ENCODE data around the gene FTO.

Gene FTO

DNA sequence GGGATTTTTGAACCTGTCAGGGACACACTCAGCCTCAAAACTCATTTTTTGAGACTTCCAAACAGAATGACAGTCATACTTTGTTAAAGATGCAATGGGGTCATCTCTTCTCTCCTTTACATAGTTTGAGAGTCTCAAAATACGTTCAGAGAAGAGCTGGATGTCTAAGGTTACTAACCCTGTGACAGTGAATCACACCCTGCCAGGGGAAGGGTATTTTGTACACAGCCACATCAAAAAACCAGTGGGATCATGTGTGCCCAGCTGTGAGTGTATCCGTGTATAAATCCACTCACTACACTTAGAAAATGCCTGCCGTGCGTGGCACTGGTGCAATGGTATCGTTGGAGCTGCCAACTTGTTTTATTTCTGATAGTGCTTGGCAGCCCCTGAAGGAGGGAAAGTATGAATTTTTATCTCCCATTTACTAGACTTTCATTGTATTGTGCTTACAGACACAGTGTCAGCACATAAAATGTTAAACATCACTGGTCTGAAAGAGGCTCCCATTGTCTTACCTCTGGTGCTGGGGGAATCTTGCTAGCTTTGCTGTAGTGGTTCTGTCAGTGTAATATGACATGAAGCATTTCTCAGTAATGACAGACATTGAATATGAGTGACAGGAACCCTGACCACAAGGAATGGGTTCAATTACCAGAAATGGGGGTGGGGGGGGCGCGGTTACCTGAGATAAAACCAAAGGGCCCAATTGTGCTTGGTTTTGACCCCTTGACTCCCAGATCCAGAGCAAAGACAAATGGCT, 256.3 kb downstream of the FTO start:
- TF ChIP-seq FOXP2 (optimal IDR thresholded peaks at IDR 0.05; ENCODE audit: borderline replicate concordance, extremely low read depth, extremely low read length, insufficient read depth) = no peak
- TF ChIP-seq SIN3A (IDR thresholded peaks at IDR 0.05; ENCODE audit: borderline replicate concordance, insufficient read depth, low read length) = no peak
- TF ChIP-seq, protein P1, sequence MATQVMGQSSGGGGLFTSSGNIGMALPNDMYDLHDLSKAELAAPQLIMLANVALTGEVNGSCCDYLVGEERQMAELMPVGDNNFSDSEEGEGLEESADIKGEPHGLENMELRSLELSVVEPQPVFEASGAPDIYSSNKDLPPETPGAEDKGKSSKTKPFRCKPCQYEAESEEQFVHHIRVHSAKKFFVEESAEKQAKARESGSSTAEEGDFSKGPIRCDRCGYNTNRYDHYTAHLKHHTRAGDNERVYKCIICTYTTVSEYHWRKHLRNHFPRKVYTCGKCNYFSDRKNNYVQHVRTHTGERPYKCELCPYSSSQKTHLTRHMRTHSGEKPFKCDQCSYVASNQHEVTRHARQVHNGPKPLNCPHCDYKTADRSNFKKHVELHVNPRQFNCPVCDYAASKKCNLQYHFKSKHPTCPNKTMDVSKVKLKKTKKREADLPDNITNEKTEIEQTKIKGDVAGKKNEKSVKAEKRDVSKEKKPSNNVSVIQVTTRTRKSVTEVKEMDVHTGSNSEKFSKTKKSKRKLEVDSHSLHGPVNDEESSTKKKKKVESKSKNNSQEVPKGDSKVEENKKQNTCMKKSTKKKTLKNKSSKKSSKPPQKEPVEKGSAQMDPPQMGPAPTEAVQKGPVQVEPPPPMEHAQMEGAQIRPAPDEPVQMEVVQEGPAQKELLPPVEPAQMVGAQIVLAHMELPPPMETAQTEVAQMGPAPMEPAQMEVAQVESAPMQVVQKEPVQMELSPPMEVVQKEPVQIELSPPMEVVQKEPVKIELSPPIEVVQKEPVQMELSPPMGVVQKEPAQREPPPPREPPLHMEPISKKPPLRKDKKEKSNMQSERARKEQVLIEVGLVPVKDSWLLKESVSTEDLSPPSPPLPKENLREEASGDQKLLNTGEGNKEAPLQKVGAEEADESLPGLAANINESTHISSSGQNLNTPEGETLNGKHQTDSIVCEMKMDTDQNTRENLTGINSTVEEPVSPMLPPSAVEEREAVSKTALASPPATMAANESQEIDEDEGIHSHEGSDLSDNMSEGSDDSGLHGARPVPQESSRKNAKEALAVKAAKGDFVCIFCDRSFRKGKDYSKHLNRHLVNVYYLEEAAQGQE (IDR thresholded peaks at IDR 0.05; ENCODE audit: insufficient read depth in 1 of 2, low read depth in 2 of 2, low read length in 2 of 2) = no peak
- TF ChIP-seq TAF1 (IDR thresholded peaks at IDR 0.05; ENCODE audit: borderline replicate concordance, insufficient read depth, low read length) = no peak
- TF ChIP-seq POLR2AphosphoS5 (IDR thresholded peaks at IDR 0.05; ENCODE audit: low read depth, low read length) = no peak

DNA sequence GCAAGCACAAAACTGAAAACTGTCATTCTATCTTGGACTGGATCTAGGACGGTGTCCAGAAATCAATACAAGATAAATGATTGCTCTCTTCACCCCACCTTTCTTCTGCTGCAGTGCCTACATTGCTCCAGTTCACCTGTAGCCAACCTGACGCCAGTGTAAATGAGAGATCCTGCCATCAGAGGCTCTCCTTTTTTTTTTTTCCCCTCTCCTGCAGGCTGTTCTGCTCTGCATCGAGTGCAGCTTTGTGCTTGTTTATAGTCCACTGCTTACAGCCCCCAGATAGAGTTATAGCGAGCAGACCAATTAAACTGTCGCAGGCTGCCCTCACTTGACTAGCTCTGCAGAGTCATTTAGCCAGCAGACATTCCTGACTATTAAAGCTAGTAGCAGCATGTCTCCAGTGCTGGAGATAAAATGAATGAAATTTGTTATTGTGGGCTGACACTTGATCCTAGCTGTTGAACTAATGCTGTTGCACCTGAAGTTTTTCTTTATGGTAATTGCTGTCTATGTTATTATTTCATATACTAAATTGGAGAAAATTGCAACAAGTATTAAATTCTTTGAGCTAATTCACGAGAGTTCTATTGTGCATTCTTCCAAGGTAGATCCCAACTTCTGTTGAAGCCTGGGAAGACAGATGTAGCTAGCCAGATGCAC, 257.1 kb downstream of the FTO start:
- TF ChIP-seq TAF1 (IDR thresholded peaks at IDR 0.05; ENCODE audit: borderline replicate concordance, insufficient read depth, low read length) = no peak
- no peak for TF ChIP-seq POLR2AphosphoS5 (IDR thresholded peaks at IDR 0.05; ENCODE audit: low read depth, low read length)

- TF ChIP-seq SIN3A (IDR thresholded peaks at IDR 0.05; ENCODE audit: borderline replicate concordance, insufficient read depth, low read length) (no peak), FOXP2 (optimal IDR thresholded peaks at IDR 0.05; ENCODE audit: borderline replicate concordance, extremely low read depth, extremely low read length, insufficient read depth) (no peak)
- TF ChIP-seq, protein P1 (IDR thresholded peaks at IDR 0.05; ENCODE audit: insufficient read depth in 1 of 2, low read depth in 2 of 2, low read length in 2 of 2) = no peak
Measured at GRCh38 chr16:53962041-53962440, 258.1 kb downstream of the FTO start.

DNA sequence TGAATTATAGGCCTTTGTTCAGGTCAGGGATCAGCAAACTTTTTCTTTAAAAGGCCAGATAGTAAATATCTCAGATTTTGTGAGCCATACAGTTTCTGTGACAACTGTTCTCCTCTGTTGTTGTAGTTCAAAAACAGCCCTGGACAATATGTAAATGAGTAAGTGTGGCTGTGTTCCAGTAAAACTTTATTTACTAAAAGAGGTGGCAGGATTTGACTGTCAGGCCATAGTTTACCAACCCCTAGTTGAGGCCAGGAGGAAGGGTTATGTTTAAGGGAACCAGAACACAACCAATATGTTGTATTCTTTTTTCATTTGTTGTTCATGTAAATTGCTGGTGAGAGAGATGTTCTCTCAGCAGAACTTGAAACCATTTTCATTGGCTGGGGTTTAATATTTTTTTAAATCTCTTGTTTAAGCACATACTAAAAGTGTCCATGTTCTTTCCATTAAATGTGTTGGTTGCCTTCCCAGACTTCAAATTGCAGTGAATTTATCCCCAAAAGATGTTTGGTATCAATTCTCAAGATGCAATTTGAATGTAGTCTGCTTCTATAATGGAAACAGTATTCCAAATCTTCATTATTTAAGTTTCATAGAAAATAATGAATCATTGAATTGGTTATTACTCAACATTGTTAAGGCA, 260.3 kb downstream of the FTO start:
- TF ChIP-seq FOXP2 (optimal IDR thresholded peaks at IDR 0.05; ENCODE audit: borderline replicate concordance, extremely low read depth, extremely low read length, insufficient read depth) = no peak
- TF ChIP-seq SIN3A (IDR thresholded peaks at IDR 0.05; ENCODE audit: borderline replicate concordance, insufficient read depth, low read length) = no peak
- TF ChIP-seq TAF1 (IDR thresholded peaks at IDR 0.05; ENCODE audit: borderline replicate concordance, insufficient read depth, low read length) = no peak
- TF ChIP-seq, protein P1 (IDR thresholded peaks at IDR 0.05; ENCODE audit: insufficient read depth in 1 of 2, low read depth in 2 of 2, low read length in 2 of 2) = no peak
- TF ChIP-seq POLR2AphosphoS5 (IDR thresholded peaks at IDR 0.05; ENCODE audit: low read depth, low read length) = no peak

DNA sequence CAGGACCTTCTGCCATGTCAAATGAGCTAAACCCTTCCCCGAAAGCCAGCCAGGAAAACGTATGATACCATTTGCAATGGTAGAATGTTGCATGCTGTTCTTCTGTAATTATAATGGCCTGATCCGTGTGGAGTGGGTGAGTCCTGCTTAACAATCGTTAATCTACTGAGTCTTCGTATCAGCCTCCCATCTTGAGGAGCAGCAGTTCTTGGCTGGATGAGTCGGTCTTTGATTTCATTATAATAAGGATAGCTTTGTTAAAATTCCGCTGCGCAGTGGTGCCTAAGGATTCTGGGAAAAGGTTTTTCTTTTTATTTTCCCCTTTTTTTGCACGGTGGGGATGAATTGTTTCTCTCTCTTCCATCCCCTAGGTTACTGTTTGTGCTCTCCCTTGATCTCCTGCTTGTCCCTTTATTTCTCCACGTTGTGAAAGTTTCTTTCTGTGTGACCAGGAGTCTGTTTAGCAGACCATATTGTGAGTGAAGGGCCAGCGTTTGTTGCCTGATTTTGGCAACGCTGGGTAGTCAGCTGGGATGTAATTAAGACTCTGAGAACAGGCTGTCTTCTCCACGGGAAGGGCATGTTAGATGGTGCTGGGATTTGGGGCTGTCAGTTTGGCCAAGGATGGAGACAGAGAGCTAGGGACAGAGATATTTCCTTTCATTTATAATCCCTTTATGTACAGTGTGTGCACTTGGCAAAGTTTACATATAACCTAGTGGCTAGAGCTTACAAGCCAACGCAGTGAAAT, 263.0 kb downstream of the FTO start:
- TF ChIP-seq, protein P1 (IDR thresholded peaks at IDR 0.05; ENCODE audit: insufficient read depth in 1 of 2, low read depth in 2 of 2, low read length in 2 of 2) = no peak
- TF ChIP-seq SIN3A (IDR thresholded peaks at IDR 0.05; ENCODE audit: borderline replicate concordance, insufficient read depth, low read length) (no peak), TAF1 (IDR thresholded peaks at IDR 0.05; ENCODE audit: borderline replicate concordance, insufficient read depth, low read length) (no peak), POLR2AphosphoS5 (IDR thresholded peaks at IDR 0.05; ENCODE audit: low read depth, low read length) (no peak), FOXP2 (optimal IDR thresholded peaks at IDR 0.05; ENCODE audit: borderline replicate concordance, extremely low read depth, extremely low read length, insufficient read depth) (no peak)

Data from PFSK-1 (cell line).